Loucy (cell line): ENCODE measurements around the gene HSD17B12.

Experiments used
- H2AFZ ChIP-seq: fragments of 200-600 bp; sonication (generic); 2 replicates; pipeline ENCODE4 v1.6.0; 2016; ENCODE audit warnings: antibody characterized with exemption, mild to moderate bottlenecking, low read length, moderate library complexity
- H3F3A ChIP-seq: fragments of 200-600 bp; 2 replicates; pipeline ENCODE4 v1.6.0; 2016; ENCODE audit warnings: antibody characterized with exemption, low read depth, mild to moderate bottlenecking
- H3K27me3 ChIP-seq: fragments of 200-600 bp; sonication (generic); 2 replicates; pipeline ENCODE4 v1.6.1; 2014; ENCODE audit warnings: low read length, mild to moderate bottlenecking; ENCODE audit not compliant: insufficient read depth, poor library complexity, severe bottlenecking
- H3K36me3 ChIP-seq: fragments of 200-600 bp; sonication (generic); 2 replicates; pipeline ENCODE4 v1.6.1; 2016; ENCODE audit warnings: low read length; ENCODE audit not compliant: insufficient read depth
- H3K4me1 ChIP-seq: fragments of 200-600 bp; sonication (generic); 2 replicates; pipeline ENCODE4 v1.5.1; 2014; ENCODE audit warnings: low read length, mild to moderate bottlenecking; ENCODE audit not compliant: insufficient read depth, poor library complexity, severe bottlenecking
- H3K4me2 ChIP-seq: fragments of 200-600 bp; sonication (generic); 2 replicates; pipeline ENCODE4 v1.6.0; 2014; ENCODE audit warnings: antibody characterized with exemption, low read length, low read depth, mild to moderate bottlenecking; ENCODE audit not compliant: poor library complexity, severe bottlenecking
- H3K4me3 ChIP-seq: fragments of 200-600 bp; sonication (generic); 2 replicates; pipeline ENCODE4 v1.5.1; 2014; ENCODE audit warnings: low read length, mild to moderate bottlenecking, mixed read lengths; ENCODE audit not compliant: poor library complexity, severe bottlenecking
- H3K79me2 ChIP-seq: fragments of 200-600 bp; sonication (generic); 2 replicates; pipeline ENCODE4 v1.6.1; 2014; ENCODE audit warnings: low read length; ENCODE audit not compliant: insufficient read depth
- H3K9ac ChIP-seq: fragments of 200-600 bp; sonication (generic); 2 replicates; pipeline ENCODE4 v1.6.0; 2014; ENCODE audit warnings: mild to moderate bottlenecking, low read depth, low read length, moderate library complexity; ENCODE audit not compliant: poor library complexity, severe bottlenecking
- H3K9me2 ChIP-seq: fragments of 200-600 bp; sonication (generic); replicated peaks from 2 replicates; pipeline ENCODE4 v1.6.1; 2016; ENCODE audit warnings: low read depth, low read length, mixed read lengths
- H3K9me3 ChIP-seq: fragments of 200-600 bp; sonication (generic); 2 replicates; pipeline ENCODE4 v1.6.1; 2014; ENCODE audit warnings: mild to moderate bottlenecking, antibody characterized with exemption, low read length, low read depth; ENCODE audit not compliant: insufficient read depth
- H4K20me1 ChIP-seq: fragments of 200-600 bp; sonication (generic); 2 replicates; pipeline ENCODE4 v1.6.0; 2014; ENCODE audit warnings: antibody characterized with exemption, low read length, mild to moderate bottlenecking; ENCODE audit not compliant: insufficient read depth, poor library complexity, severe bottlenecking
- CTCF ChIP-seq: fragments of 200-600 bp; sonication (generic); conservative IDR thresholded peaks from 2 replicates; pipeline ENCODE4 v1.5.1; 2014; ENCODE audit warnings: mild to moderate bottlenecking, antibody characterized with exemption, low read length
- EZH2phosphoT487 ChIP-seq: fragments of 200-600 bp; IDR thresholded peaks from 2 replicates; pipeline ENCODE4 v1.6.1; 2018; ENCODE audit warnings: antibody characterized with exemption, mild to moderate bottlenecking, moderate library complexity, borderline replicate concordance

The HSD17B12 gene

DNA sequence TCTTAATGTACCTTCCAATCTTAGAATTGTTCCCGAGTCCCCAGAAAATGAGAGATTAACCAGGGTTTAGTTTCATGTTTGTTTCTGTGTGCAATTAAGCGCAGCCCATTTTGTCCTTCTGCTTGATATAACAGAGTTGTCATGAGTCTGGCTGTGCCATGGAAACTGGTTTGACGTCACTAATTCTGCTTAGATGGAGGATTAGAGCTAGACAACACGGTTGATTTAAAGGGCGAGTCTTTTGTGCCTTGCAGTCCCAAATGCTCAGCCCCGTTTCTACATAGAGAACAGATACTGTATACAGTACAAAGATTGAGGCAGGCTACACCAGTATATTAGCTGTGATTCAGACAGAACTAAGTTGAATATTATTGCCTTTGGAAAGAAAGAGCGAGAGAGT is 154.6 kb downstream of the HSD17B12 start:
- Histone ChIP-seq H4K20me1 (no peaks in the 10 kb centered on the region), H3K4me2 (no peak overlapping the region), H3F3A (no peaks in the 10 kb centered on the region), H3K9me2 (no peaks in the 10 kb centered on the region), H3K9ac (no peak overlapping the region), H3K9me3 (no peaks in the 10 kb centered on the region), H3K79me2 (no peaks in the 10 kb centered on the region), H3K36me3 (peaks cover 10% of the 10 kb centered on the region; the same call in 1 of the 2 replicates), H3K4me3 (no peak overlapping the region), H2AFZ (no peak overlapping the region), H3K4me1 (no peaks in the 10 kb centered on the region), H3K27me3 (no peaks in the 10 kb centered on the region)
- no peak for TF ChIP-seq EZH2phosphoT487
- no peak for TF ChIP-seq CTCF

DNA sequence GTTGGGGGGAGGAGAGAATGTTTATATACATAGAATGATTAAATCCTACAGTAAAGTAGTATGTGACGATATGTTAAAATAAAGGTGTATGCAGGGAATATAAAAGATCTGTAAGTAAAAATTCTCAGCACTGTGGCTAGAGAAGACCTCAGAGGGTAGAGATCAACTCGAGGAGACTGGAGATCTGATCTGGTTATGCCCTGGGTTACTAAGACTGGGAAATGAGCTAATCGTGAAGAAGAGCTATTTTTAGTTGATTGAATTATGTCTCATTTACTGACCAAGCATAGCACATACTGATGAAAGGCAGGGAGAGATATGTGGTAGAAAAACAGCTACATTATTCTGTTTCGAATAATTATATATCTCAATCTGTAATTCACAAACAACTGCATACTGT is 157.3 kb downstream of the HSD17B12 start:
- no peaks in the 10 kb centered on the region for H3K27me3 ChIP-seq
- H3F3A ChIP-seq: no peaks in the 10 kb centered on the region
- TF ChIP-seq EZH2phosphoT487: no peak
- no peak for TF ChIP-seq CTCF
- no peak overlapping the region for H2AFZ ChIP-seq
- H4K20me1 ChIP-seq: no peaks in the 10 kb centered on the region
- no peak overlapping the region for H3K4me2 ChIP-seq
- no peak overlapping the region for H3K4me3 ChIP-seq
- peaks cover 13% of the 10 kb centered on the region; the same call in 1 of the 2 replicates for H3K36me3 ChIP-seq
- H3K9me3 ChIP-seq: no peaks in the 10 kb centered on the region
- no peaks in the 10 kb centered on the region for H3K9me2 ChIP-seq
- H3K79me2 ChIP-seq: no peaks in the 10 kb centered on the region
- H3K4me1 ChIP-seq: no peaks in the 10 kb centered on the region
- no peak overlapping the region for H3K9ac ChIP-seq

GRCh38 chr11:43842021-43842420 is 161.5 kb downstream of the HSD17B12 start:
- H3F3A ChIP-seq: no peaks in the 10 kb centered on the region

More at GRCh38 chr11:43842021-43842420, 161.5 kb downstream of the HSD17B12 start:
- no peaks in the 10 kb centered on the region for H4K20me1 ChIP-seq
- no peak for TF ChIP-seq EZH2phosphoT487
- TF ChIP-seq CTCF: no peak
- no peak overlapping the region for H2AFZ ChIP-seq
- H3K9me3 ChIP-seq: no peaks in the 10 kb centered on the region
- H3K27me3 ChIP-seq: no peaks in the 10 kb centered on the region
- H3K4me2 ChIP-seq: no peak overlapping the region
- H3K4me3 ChIP-seq: no peak overlapping the region
- no peaks in the 10 kb centered on the region for H3K4me1 ChIP-seq
- no peaks in the 10 kb centered on the region for H3K79me2 ChIP-seq
- peaks cover 13% of the 10 kb centered on the region; the same call in 1 of the 2 replicates for H3K36me3 ChIP-seq
- no peak overlapping the region for H3K9ac ChIP-seq
- H3K9me2 ChIP-seq: no peaks in the 10 kb centered on the region
